K562 treated with DMSO at 1 percent for 48 hours (cell line): ENCODE data around the gene NDUFA6. TPM values are rescaled to one million over a fixed set of nuclear protein-coding genes. Genes with fewer than 3 reads are reported as not detected.

ENCODE experiments used
- total RNA-seq: library from RNA; unstranded; fragments of 300-600 nt; gene quantifications from 2 replicates; pipeline ENCODE4 v1.2.3, GENCODE V29; 2022; ENCODE audit warnings: low replicate concordance; ENCODE audit errors: extremely low read depth

Gene NDUFA6
- total RNA-seq = not detected in 2 replicates

GRCh38 chr22:42090596-42091454 is at the start of gene NDUFA6:
Gene NDUFA6 (minus strand): TSS chr22:42090772. CDS start chr22:42090744, 28 bp downstream.

GRCh38 chr22:42130639-42131431 is 40.3 kb upstream of the NDUFA6 start, which contains the start of gene CYP2D6:
Gene CYP2D6 (minus strand): TSS chr22:42130810. CDS start chr22:42130791, 19 bp downstream.

GRCh38 chr22:42079319-42080251 is 11.0 kb downstream of the NDUFA6 start, which contains the start of gene SMDT1:
Gene SMDT1 (plus strand): TSS chr22:42079700. CDS start chr22:42079769, 69 bp downstream.

GRCh38 chr22:42074132-42074811 is 16.3 kb downstream of the NDUFA6 start, which contains the start of gene PHETA2:
Gene PHETA2 (plus strand): TSS chr22:42074248. CDS start chr22:42077294, 3,046 bp downstream.

GRCh38 chr22:42070517-42071422 is 19.8 kb downstream of the NDUFA6 start, which contains the start of gene NAGA:
Gene NAGA (minus strand): TSS chr22:42070812. CDS start chr22:42070297, 515 bp downstream.

Other genes starting within 250 kb of the NDUFA6 start
- gene SHISA8, start 175.7 kb downstream of the NDUFA6 start, total RNA-seq = not detected in 2 replicates
- gene TNFRSF13C, start 164.0 kb downstream of the NDUFA6 start, total RNA-seq = not detected in 2 replicates
- not detected in 2 replicates for gene CENPM, start 143.6 kb downstream of the NDUFA6 start, total RNA-seq
- not detected in 2 replicates for gene SEPTIN3, start 121.3 kb downstream of the NDUFA6 start, total RNA-seq
- gene WBP2NL, start 92.0 kb downstream of the NDUFA6 start, total RNA-seq = not detected in 2 replicates
- not detected in 2 replicates for gene NAGA, start 20.0 kb downstream of the NDUFA6 start, total RNA-seq
- not detected in 2 replicates for gene PHETA2, start 16.5 kb downstream of the NDUFA6 start, total RNA-seq
- not detected in 2 replicates for gene SMDT1, start 11.1 kb downstream of the NDUFA6 start, total RNA-seq
- not detected in 2 replicates for gene CYP2D6, start 40.0 kb upstream of the NDUFA6 start, total RNA-seq
- gene TCF20, start 179.9 kb upstream of the NDUFA6 start, total RNA-seq = not detected in 2 replicates